AG09319 (cell line): ENCODE data around the gene NAXE.

Experiments
- DNase-seq: peaks from one replicate; pipeline ENCODE4 v3.0.0-alpha.2; 2010; ENCODE audit warnings: low read depth; ENCODE audit errors: extremely low read depth
- CTCF ChIP-seq: IDR thresholded peaks from 2 replicates; pipeline ENCODE4 v1.5.1; 2011; ENCODE audit warnings: low read depth, mild to moderate bottlenecking, inconsistent platforms, low read length, moderate library complexity

Gene NAXE

GRCh38 chr1:156571261-156571852 is 20.2 kb upstream of the NAXE start:
- TF ChIP-seq CTCF = no peak
- DNase-seq = peak; percentile 83

- TF ChIP-seq CTCF = no peak
- DNase-seq = peak; percentile 34
Observed at GRCh38 chr1:156571919-156572662, 19.5 kb upstream of the NAXE start, which contains the start of gene IQGAP3. Gene IQGAP3 (minus strand): TSS chr1:156572565. CDS start chr1:156572529, 36 bp downstream.

GRCh38 chr1:156572663-156573018 is 18.9 kb upstream of the NAXE start:
- DNase-seq = no peak
- no peak for TF ChIP-seq CTCF

- DNase-seq = no peak
- no peak for TF ChIP-seq CTCF
Observed at GRCh38 chr1:156574039-156574633, 17.4 kb upstream of the NAXE start.

GRCh38 chr1:156577550-156577949 is 14.0 kb upstream of the NAXE start:
- no peak for DNase-seq
- TF ChIP-seq CTCF = no peak

- no peak for DNase-seq
- no peak for TF ChIP-seq CTCF
Observed at GRCh38 chr1:156578055-156578454, 13.5 kb upstream of the NAXE start.

GRCh38 chr1:156579472-156579871 is 12.1 kb upstream of the NAXE start, which contains the start of gene TTC24:
Gene TTC24 (plus strand): TSS chr1:156579723. CDS start chr1:156581365, 1,642 bp downstream.
- no peak for TF ChIP-seq CTCF
- DNase-seq = no peak
